ENCODE data around the gene CGB8. TPM values are rescaled to one million over a fixed set of nuclear protein-coding genes. Genes with fewer than 3 reads are reported as not detected.
"Not testable (repeated sequence)": the region's sequence is repeated elsewhere in the genome, so short reads cannot be mapped to it uniquely, and the experiment has no call there.

Gene CGB8
- total RNA-seq: not detected in 2 replicates

GRCh38 chr19:49049011-49049410 is at the start of gene CGB8:
TSS of gene CGB8 (minus strand) at chr19:49049111. CDS start at chr19:49048739, 372 bp downstream.
- intact Hi-C loops (cut with micrococcal nuclease): not testable (repeated sequence)

GRCh38 chr19:49097453-49098288 is 48.8 kb upstream of the CGB8 start:
- intact Hi-C loops (cut with micrococcal nuclease): loop anchor here (1.0 kb wide), 1 partner anchor 49 kb away; no protein-coding TSS in a partner anchor

GRCh38 chr19:49094505-49095482 is 45.9 kb upstream of the CGB8 start:
- intact Hi-C loops (cut with micrococcal nuclease): no loop called here

GRCh38 chr19:49092686-49093085 is 43.8 kb upstream of the CGB8 start:
- intact Hi-C loops (cut with micrococcal nuclease): no loop called here

GRCh38 chr19:49091391-49092038 is 42.6 kb upstream of the CGB8 start:
- intact Hi-C loops (cut with micrococcal nuclease): no loop called here

- intact Hi-C loops (cut with micrococcal nuclease): no loop called here
Measured at GRCh38 chr19:49086296-49086695, 37.4 kb upstream of the CGB8 start.

- intact Hi-C loops (cut with micrococcal nuclease): loop anchor here (1.0 to 2.0 kb wide), 3 partner anchors 33 to 727 kb away; partner anchors contain the start of genes C19orf73, FUZ and PPFIA3
Measured at GRCh38 chr19:49085868-49086232, 36.9 kb upstream of the CGB8 start.

- intact Hi-C loops (cut with micrococcal nuclease): loop anchor here (1.0 to 2.0 kb wide), 3 partner anchors 34 to 728 kb away; partner anchors contain the start of genes C19orf73, FUZ and PPFIA3
Measured at GRCh38 chr19:49085020-49085867, 36.3 kb upstream of the CGB8 start, which contains the start of gene SNRNP70. TSS of gene SNRNP70 (plus strand) at chr19:49085451. CDS start at chr19:49086415, 964 bp downstream.

GRCh38 chr19:49084206-49085019 is 35.5 kb upstream of the CGB8 start:
- intact Hi-C loops (cut with micrococcal nuclease): loop anchor here (1.0 to 2.0 kb wide), 3 partner anchors 34 to 728 kb away; partner anchors contain the start of genes C19orf73, FUZ and PPFIA3

GRCh38 chr19:49081273-49081672 is 32.4 kb upstream of the CGB8 start:
- intact Hi-C loops (cut with micrococcal nuclease): no loop called here

- intact Hi-C loops (cut with micrococcal nuclease): no loop called here
Measured at GRCh38 chr19:49080392-49080791, 31.5 kb upstream of the CGB8 start.

- intact Hi-C loops (cut with micrococcal nuclease): not testable (repeated sequence)
Measured at GRCh38 chr19:49074869-49075268, 26.0 kb upstream of the CGB8 start.

- intact Hi-C loops (cut with micrococcal nuclease): no loop called here
Measured at GRCh38 chr19:49073514-49074378, 24.8 kb upstream of the CGB8 start.

GRCh38 chr19:49071860-49072547 is 23.1 kb upstream of the CGB8 start:
- intact Hi-C loops (cut with micrococcal nuclease): no loop called here

- intact Hi-C loops (cut with micrococcal nuclease): no loop called here
Measured at GRCh38 chr19:49070416-49070815, 21.5 kb upstream of the CGB8 start.

- intact Hi-C loops (cut with micrococcal nuclease): no loop called here
Measured at GRCh38 chr19:49069026-49069425, 20.1 kb upstream of the CGB8 start.

GRCh38 chr19:49067554-49067953 is 18.6 kb upstream of the CGB8 start:
- intact Hi-C loops (cut with micrococcal nuclease): no loop called here

All from T-helper 2 cell treated with Interferon-gamma antibody and Interleukin-4, amounts not matched to agents 100 ng/mL and 5 ng/mL, for 36 hours (primary cell).